NCI-H446 (cell line): ENCODE measurements around the gene USP4.
"Not testable (repeated sequence)": the region's sequence is repeated elsewhere in the genome, so short reads cannot be mapped to it uniquely, and the experiment has no call there.

Source experiments
- DNase-seq, 2 experiments: peaks; one replicate each; lab custom pipeline; 2025; lab: John Stamatoyannopoulos, UW

USP4 gene

DNA sequence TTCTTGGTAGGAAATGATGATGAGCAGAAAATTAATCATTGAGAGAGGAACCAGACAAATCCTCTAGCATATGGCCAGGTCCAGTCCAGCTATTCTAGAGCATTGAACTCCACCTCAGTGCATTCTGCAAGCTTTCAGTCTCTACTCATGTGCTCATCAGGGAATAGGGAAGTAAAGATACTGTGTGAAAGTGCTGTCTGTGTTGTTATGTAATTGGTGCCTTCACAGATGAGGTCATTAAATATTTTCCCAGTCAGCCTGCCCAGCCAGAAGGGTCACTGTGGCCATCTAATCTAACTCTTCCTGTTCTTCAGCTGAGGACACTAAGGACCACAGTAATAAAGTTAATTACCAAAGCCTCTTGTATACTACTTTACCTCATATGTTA, 91.0 kb downstream of the USP4 start:
- DNase-seq = no peak

DNA sequence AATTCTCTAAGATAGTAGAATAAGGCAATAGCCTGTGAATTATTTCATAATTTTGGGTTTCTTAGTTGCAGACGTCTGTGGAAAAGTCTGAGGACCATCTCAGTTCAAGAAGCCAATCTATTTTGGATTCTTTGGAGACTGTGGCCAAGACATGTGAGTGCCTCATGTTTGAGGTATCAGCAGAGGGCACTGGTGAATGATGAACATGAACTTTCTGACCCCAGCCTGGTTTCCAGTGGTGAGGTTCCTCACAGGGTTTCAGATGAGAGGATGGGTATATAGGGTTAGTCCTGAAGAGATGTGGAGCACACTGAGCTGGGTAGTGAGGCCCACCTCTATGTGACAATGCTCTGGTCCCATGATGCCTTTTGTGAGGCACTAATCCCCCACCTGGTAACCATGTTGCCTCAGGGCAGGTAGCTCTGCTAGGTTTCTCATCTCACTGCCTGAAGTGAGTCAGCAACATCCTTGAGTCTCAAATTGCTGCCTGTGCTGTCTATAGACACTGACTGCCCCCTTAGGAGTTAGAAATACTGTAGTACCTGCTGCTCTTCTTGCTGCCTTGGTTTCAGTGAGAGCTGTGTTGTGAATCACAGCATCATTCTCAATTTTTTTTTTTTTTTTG, 95.2 kb downstream of the USP4 start:
- DNase-seq = no peak

GRCh38 chr3:49240091-49240490, 99.8 kb downstream of the USP4 start:
- DNase-seq = not testable (repeated sequence)

DNA sequence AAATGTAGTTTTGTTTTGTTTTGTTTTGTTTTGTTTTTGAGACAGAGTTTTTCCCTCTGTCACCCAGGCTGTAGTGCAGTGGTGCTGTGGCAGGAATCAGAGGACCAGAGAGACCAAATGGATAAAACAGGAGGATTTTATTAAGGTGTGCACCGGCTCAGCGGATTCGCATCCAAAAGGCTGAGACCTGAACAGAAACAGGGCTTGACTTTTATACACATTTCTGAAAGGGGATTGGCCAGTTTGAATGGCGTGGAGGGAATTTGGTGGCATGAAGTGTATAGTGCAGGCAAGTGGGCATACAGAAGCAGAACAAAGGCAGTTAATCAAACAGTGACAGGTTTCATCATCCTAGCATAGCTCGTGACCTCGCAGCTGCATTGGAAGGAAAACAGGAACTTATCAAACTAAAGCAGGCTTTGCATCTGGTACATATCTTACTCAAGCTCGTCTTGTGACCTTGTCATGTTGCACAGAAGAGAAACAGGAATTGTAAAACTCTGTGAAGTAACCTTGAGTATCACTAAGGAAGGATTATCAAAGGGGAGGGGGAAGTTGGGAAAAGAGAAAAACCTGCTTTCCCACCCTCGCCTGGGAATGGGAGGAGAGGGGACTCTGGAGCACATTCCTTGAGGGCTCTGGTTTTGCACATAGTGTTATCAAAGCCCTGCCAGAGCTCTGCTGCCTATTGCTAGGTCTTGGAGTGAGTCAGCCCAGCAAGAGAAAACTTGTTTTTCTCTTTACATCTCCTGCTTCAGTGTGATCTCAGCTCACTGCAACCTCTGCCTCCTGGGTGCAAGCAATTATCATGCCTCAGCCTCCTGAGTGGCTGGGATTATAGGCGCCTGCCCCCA, 101.4 kb downstream of the USP4 start:
- no peak for DNase-seq

GRCh38 chr3:49237344-49237743, 102.5 kb downstream of the USP4 start:
- no peak for DNase-seq

GRCh38 chr3:49236226-49236625, 103.6 kb downstream of the USP4 start:
- DNase-seq = no peak

DNA sequence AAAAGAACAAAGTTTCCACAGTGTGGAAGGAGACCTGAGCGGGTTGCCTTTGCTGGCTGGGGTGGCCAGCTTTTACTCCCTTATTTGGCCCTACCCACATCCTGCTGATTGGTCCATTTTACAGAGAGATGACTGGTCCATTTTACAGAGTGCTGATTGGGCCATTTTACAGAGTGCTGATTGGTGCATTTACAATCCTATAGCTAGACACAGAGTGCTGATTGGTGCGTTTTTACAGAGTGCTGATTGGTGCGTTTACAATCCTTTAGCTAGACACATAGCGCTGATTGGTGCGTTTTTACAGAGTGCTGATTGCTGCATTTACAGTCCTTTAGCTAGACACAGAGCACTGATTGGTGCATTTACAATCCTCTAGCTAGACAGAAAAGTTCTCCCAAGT, 111.0 kb downstream of the USP4 start:
- DNase-seq = not testable (repeated sequence)
